ENCODE measurements around the gene ZNF609.
"Not testable (repeated sequence)": the region's sequence is repeated elsewhere in the genome, so short reads cannot be mapped to it uniquely, and the experiment has no call there.

Gene ZNF609

GRCh38 chr15:64589435-64590084 lies 129.2 kb downstream of the ZNF609 start:
- DNase-seq, result no peak

- not testable (repeated sequence) for DNase-seq
These were observed 132.5 kb downstream of the ZNF609 start for GRCh38 chr15:64592845-64593244.

- DNase-seq, result no peak
These were observed 136.5 kb downstream of the ZNF609 start for GRCh38 chr15:64596701-64597476.

GRCh38 chr15:64597477-64597822 lies 137.1 kb downstream of the ZNF609 start:
- no peak for DNase-seq

GRCh38 chr15:64599226-64599625 lies 138.8 kb downstream of the ZNF609 start:
- DNase-seq, result no peak

GRCh38 chr15:64599716-64600115 lies 139.3 kb downstream of the ZNF609 start:
- DNase-seq, result no peak

GRCh38 chr15:64600794-64601193 lies 140.4 kb downstream of the ZNF609 start:
- no peak for DNase-seq

GRCh38 chr15:64604319-64604718 lies 143.9 kb downstream of the ZNF609 start:
- no peak for DNase-seq

GRCh38 chr15:64607416-64607815 lies 147.0 kb downstream of the ZNF609 start:
- not testable (repeated sequence) for DNase-seq

- DNase-seq, result no peak
These were observed 150.0 kb downstream of the ZNF609 start for GRCh38 chr15:64610257-64610919.

GRCh38 chr15:64611085-64611725 lies 150.8 kb downstream of the ZNF609 start:
- DNase-seq, result no peak

GRCh38 chr15:64614519-64614918 lies 154.1 kb downstream of the ZNF609 start:
- DNase-seq, result no peak

- no peak for DNase-seq
These were observed 157.3 kb downstream of the ZNF609 start for GRCh38 chr15:64617727-64618126.

GRCh38 chr15:64618138-64618537 lies 157.8 kb downstream of the ZNF609 start:
- DNase-seq, result no peak

GRCh38 chr15:64618540-64618939 lies 158.2 kb downstream of the ZNF609 start:
- no peak for DNase-seq

GRCh38 chr15:64619880-64620839 lies 159.8 kb downstream of the ZNF609 start:
- no peak for DNase-seq

- DNase-seq, result no peak
These were observed 160.7 kb downstream of the ZNF609 start for GRCh38 chr15:64621056-64621455.

GRCh38 chr15:64622410-64623260 lies 162.3 kb downstream of the ZNF609 start:
- DNase-seq, result peak; percentile 48

GRCh38 chr15:64623347-64623996 lies 163.1 kb downstream of the ZNF609 start:
- DNase-seq, result peak; percentile 66

GRCh38 chr15:64624242-64624641 lies 163.9 kb downstream of the ZNF609 start:
- DNase-seq, result no peak

GRCh38 chr15:64629063-64629462 lies 168.7 kb downstream of the ZNF609 start:
- no peak for DNase-seq
